ENCODE data around the gene CCDC92. TPM values are rescaled to one million over a fixed set of nuclear protein-coding genes. Genes with fewer than 3 reads are reported as not detected.

The CCDC92 gene
- total RNA-seq, 1 donor from 2014 or later = 22.9 TPM

DNA sequence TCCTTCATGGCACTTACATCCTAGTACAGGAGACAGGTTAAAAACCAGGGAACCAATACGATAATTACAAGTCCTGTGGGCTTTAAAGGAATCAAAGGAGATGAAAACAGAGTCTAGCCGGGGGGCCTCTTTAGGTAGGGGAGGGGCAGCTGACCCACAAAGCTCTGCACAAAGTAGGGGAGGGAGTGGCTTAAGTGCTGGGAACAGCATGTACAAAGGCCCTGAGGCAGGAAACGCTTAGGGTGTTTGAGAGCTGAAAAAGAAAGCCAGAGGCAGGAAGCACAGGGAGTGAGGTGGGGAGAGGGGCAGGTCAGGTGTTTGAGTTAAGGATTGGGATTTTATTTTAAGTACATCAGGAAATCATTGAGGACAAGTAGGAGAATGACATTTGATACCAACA, 38.1 kb upstream of the CCDC92 start:
- Mint-ChIP-seq H3K36me3 (peaks cover 40% of the 10 kb centered on the region), H3K4me3 (no peak overlapping the region), H3K27me3 (no peaks in the 10 kb centered on the region), H3K4me1 (ENCODE audit: unreplicated experiment) (peaks cover 31% of the 10 kb centered on the region), H3K9me3 (no peaks in the 10 kb centered on the region), H3K27ac (no peak overlapping the region)
- no peak for DNase-seq (ENCODE audit: extremely low spot score, unreplicated experiment)
- TF ChIP-seq, protein P1, sequence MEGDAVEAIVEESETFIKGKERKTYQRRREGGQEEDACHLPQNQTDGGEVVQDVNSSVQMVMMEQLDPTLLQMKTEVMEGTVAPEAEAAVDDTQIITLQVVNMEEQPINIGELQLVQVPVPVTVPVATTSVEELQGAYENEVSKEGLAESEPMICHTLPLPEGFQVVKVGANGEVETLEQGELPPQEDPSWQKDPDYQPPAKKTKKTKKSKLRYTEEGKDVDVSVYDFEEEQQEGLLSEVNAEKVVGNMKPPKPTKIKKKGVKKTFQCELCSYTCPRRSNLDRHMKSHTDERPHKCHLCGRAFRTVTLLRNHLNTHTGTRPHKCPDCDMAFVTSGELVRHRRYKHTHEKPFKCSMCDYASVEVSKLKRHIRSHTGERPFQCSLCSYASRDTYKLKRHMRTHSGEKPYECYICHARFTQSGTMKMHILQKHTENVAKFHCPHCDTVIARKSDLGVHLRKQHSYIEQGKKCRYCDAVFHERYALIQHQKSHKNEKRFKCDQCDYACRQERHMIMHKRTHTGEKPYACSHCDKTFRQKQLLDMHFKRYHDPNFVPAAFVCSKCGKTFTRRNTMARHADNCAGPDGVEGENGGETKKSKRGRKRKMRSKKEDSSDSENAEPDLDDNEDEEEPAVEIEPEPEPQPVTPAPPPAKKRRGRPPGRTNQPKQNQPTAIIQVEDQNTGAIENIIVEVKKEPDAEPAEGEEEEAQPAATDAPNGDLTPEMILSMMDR (conservative IDR thresholded peaks at IDR 0.05) = no peak

DNA sequence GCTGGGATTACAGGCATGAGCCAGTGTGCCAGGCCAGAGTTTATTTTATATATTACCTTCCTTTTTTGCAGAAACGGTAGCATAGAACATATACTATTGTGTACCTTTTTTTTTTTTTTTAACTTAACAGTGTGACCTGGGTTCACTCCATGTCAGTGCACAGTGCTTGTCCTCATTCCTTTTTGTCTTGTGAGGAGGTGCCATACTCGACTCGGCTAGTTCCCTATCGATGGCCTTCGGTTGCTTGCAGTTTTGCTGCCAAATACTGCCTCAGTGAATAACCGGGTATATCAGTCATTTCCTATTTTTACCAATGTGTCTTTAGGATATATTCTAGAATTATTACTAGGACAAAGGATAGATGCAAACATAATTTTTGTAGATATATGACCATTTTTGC, 37.1 kb upstream of the CCDC92 start:
- no peak overlapping the region for H3K27ac Mint-ChIP-seq
- H3K4me1 Mint-ChIP-seq (ENCODE audit: unreplicated experiment) = peaks cover 33% of the 10 kb centered on the region
- no peaks in the 10 kb centered on the region for H3K9me3 Mint-ChIP-seq
- TF ChIP-seq, protein P1 (conservative IDR thresholded peaks at IDR 0.05) = no peak
- H3K36me3 Mint-ChIP-seq = peaks cover 37% of the 10 kb centered on the region
- no peaks in the 10 kb centered on the region for H3K27me3 Mint-ChIP-seq
- no peak overlapping the region for H3K4me3 Mint-ChIP-seq
- no peak for DNase-seq (ENCODE audit: extremely low spot score, unreplicated experiment)

DNA sequence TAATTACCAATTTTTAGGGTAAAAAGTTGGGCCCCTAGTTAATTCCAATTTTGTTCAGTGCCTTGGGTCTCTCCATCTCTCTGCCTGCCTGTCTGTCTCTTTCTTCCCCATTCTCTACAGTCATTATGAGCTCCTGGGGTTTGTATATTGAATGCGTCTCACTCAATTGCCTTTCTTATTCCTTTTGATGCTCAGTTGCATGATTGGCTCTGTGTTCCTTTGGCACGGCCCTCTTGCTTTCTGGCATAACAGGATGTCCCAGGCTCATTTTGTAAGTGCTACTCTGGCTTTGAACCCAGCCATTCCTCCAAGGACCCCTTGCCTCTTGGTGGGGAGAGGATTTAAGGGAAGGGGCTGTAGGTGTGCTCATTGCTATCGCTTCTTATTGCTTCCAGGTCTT, 36.0 kb upstream of the CCDC92 start:
- Mint-ChIP-seq H3K27me3 (no peaks in the 10 kb centered on the region), H3K36me3 (peaks cover 33% of the 10 kb centered on the region), H3K27ac (no peak overlapping the region), H3K9me3 (no peaks in the 10 kb centered on the region), H3K4me1 (ENCODE audit: unreplicated experiment) (peaks cover 33% of the 10 kb centered on the region), H3K4me3 (no peak overlapping the region)
- TF ChIP-seq, protein P1 (conservative IDR thresholded peaks at IDR 0.05) = no peak
- DNase-seq (ENCODE audit: extremely low spot score, unreplicated experiment) = no peak

DNA sequence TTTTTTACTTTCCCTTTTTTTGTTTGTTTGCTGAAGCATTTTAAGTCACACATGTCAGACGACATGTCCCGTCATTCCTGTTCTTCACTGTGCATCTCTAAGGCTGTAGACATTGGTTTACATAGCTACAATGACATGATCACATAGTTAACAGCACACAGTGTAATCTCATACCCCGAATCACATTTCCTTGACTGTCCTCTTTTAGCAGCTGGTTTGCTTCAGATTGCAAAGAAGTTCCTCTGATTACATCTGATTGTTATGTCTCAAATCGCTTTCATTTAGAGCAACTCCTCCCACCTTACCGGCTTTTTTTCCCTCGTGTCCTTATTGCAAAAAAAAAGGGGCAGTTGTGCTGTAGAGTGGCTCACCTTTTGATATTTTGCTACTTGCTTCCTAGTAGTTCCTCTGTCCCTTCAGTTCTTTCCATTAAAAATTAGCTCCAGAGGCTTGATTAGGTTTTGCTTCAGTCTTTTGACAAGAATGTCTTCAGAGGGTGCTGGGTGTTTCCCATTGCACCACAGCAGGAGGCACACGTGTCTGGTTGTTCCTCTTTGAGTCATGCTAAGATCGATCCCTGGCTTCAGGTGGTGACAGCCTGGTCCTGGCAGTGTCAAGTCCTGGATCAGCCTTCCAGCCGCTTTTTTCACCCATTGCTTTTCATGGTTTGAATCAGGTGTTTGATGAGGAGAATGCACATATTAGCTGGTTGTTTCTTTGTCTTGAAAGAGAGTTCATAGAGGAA, 35.4 kb upstream of the CCDC92 start:
- Mint-ChIP-seq H3K9me3 (no peaks in the 10 kb centered on the region), H3K27me3 (no peaks in the 10 kb centered on the region), H3K4me3 (peak overlapping the region; percentile 7), H3K4me1 (ENCODE audit: unreplicated experiment) (peaks cover 33% of the 10 kb centered on the region), H3K27ac (no peak overlapping the region), H3K36me3 (peaks cover 27% of the 10 kb centered on the region)
- TF ChIP-seq, protein P1 (conservative IDR thresholded peaks at IDR 0.05) = no peak
- DNase-seq (ENCODE audit: extremely low spot score, unreplicated experiment) = no peak

DNA sequence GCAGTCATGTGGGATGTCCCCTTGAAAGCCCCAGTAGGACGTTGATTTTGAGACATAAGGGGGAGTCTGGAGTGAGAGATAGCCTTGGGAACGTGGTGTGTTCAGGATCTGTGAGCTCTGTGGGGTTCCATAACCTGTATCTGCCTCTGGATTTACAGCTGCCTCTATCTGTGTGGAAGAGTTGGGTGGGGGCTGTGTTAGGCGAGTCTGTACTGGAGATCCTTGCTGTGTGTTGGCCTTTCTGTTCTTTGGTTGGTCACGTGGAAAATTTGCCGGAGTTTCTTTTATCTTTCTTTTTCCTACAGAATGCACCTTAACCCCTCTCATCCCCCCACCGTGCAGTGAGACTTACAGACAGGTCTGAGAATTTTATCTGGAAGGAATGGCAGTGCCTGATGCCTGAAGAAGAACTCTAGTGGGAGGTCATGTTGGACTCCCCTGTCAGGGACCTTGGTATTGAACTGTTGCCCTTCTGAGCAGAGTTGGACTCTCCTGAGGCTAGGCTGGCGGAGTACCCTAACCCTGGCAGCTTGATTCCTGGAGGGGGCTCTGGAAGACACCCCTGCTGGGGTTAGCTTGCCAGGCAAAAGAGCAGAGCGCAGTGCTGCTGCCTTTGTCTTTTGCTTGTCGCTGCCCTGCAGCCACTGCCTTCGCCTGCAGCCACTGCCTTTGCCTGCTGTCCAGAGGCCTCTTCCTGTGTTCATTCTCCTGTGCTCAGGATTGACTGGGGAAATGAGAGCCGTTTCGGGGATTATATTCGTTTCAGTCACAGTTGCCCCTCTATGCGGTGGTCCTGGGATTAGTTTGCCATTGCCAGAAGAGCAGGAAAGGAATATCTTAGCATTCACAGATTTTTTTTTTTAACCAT, 34.4 kb upstream of the CCDC92 start:
- H3K4me3 Mint-ChIP-seq = no peak overlapping the region
- peaks cover 19% of the 10 kb centered on the region for H3K36me3 Mint-ChIP-seq
- no peaks in the 10 kb centered on the region for H3K9me3 Mint-ChIP-seq
- DNase-seq (ENCODE audit: extremely low spot score, unreplicated experiment) = no peak
- TF ChIP-seq, protein P1 (conservative IDR thresholded peaks at IDR 0.05) = no peak
- peaks cover 33% of the 10 kb centered on the region for H3K4me1 Mint-ChIP-seq (ENCODE audit: unreplicated experiment)
- peak overlapping the region; percentile 36 for H3K27ac Mint-ChIP-seq
- no peaks in the 10 kb centered on the region for H3K27me3 Mint-ChIP-seq

All from type B pancreatic cell (in vitro differentiated cells).